BE2C (cell line): ENCODE measurements around the gene PNPLA6.

Experiments used
- DNase-seq: peaks from one replicate; pipeline ENCODE4 v3.0.0-alpha.2; 2020
- H3K27me3 ChIP-seq: fragments of 250-450 bp; sonication (Bioruptor Pico); 2 replicates; pipeline ENCODE4 v1.5.1; 2020; ENCODE audit warnings: mild to moderate bottlenecking
- H3K36me3 ChIP-seq: fragments of 250-450 bp; sonication (Bioruptor Pico); 2 replicates; pipeline ENCODE4 v1.5.1; 2020; ENCODE audit warnings: mild to moderate bottlenecking
- H3K4me1 ChIP-seq: fragments of 250-450 bp; sonication (Bioruptor Pico); 2 replicates; pipeline ENCODE4 v1.5.1; 2020
- H3K4me3 ChIP-seq: 2 replicates; pipeline ENCODE4 v1.5.1; 2011; ENCODE audit warnings: low read depth, low read length
- H3K9me3 ChIP-seq: fragments of 250-450 bp; sonication (Bioruptor Pico); 2 replicates; pipeline ENCODE4 v1.5.1; 2020
- TF ChIP-seq, protein P1 (sequence below): IDR thresholded peaks from 2 replicates; pipeline ENCODE4 v1.5.1; 2012; ENCODE audit warnings: mild to moderate bottlenecking, low read depth, low read length

PNPLA6 gene

DNA sequence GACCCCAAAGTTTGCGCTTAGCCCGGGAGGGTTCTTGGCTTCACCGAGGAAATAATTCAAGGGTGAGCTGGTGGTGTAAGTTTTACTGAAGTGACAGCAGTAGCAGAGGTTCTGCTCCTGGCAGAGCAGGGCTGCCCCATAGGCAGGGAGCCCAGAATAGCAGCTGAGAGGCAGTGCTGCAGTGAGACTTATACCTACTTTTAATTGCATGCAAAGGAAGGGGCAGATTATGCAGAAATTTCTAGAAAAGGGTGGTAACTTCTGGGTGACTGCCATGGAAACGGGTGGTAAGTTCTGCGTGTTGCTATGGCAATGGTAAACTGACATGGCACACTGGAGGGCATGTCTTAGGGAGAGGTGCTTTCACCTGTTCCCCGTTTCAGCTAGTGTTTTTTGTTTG is 42.6 kb downstream of the PNPLA6 start:
- Histone ChIP-seq H3K4me1 (no peaks in the 10 kb centered on the region), H3K36me3 (no peaks in the 10 kb centered on the region), H3K27me3 (peaks cover 59% of the 10 kb centered on the region), H3K4me3 (no peak overlapping the region), H3K9me3 (no peaks in the 10 kb centered on the region)
- DNase-seq, result no peak
- TF ChIP-seq, protein P1, sequence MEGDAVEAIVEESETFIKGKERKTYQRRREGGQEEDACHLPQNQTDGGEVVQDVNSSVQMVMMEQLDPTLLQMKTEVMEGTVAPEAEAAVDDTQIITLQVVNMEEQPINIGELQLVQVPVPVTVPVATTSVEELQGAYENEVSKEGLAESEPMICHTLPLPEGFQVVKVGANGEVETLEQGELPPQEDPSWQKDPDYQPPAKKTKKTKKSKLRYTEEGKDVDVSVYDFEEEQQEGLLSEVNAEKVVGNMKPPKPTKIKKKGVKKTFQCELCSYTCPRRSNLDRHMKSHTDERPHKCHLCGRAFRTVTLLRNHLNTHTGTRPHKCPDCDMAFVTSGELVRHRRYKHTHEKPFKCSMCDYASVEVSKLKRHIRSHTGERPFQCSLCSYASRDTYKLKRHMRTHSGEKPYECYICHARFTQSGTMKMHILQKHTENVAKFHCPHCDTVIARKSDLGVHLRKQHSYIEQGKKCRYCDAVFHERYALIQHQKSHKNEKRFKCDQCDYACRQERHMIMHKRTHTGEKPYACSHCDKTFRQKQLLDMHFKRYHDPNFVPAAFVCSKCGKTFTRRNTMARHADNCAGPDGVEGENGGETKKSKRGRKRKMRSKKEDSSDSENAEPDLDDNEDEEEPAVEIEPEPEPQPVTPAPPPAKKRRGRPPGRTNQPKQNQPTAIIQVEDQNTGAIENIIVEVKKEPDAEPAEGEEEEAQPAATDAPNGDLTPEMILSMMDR, result no peak

DNA sequence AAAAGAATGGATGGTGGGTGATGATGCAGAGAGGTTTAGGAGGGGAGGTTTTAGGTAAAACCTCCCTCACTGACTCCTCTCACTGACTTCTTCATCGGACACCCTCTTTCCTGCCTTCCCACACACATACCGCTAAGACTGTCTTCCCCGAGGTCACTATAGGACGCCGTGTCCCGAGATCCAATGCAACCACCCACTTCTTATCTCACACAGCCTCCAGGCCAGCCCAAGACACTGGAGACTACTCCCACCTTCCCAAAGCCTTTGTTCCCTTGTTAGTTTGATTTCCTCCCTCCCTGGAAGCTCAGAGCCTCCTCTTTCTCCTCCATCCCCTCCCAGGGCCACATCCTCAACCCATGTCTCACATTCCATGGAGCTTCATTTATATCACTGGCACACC is 43.7 kb downstream of the PNPLA6 start:
- no peak for DNase-seq

DNA sequence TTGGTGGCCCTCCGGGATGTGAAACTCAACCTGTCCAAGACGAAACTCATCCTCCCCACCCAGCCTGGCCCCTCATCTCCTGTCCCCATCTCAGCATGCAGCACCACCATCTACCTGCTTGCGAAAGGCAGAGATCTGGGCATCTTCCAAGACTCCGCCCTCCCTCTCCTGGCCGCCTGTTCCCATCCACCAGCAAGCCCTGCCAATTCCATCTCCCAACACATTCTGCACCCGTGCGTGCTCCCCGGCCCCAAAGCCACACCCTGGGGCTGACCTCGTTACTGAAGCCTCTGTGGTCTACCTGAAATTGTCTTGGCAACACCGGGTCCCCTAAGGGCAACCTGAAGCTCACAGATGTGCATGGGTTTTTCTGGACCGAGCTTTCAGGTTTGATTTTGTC is 46.9 kb downstream of the PNPLA6 start:
- H3K4me1 ChIP-seq, result no peaks in the 10 kb centered on the region
- DNase-seq, result no peak
- H3K4me3 ChIP-seq, result no peak overlapping the region
- no peaks in the 10 kb centered on the region for H3K36me3 ChIP-seq
- TF ChIP-seq, protein P1, result no peak
- H3K9me3 ChIP-seq, result no peaks in the 10 kb centered on the region
- peaks cover 55% of the 10 kb centered on the region for H3K27me3 ChIP-seq

More for the DNA sequence above, 43.7 kb downstream of the PNPLA6 start:
- no peaks in the 10 kb centered on the region for H3K9me3 ChIP-seq
- H3K4me3 ChIP-seq, result no peak overlapping the region
- no peaks in the 10 kb centered on the region for H3K36me3 ChIP-seq
- peaks cover 61% of the 10 kb centered on the region for H3K27me3 ChIP-seq
- no peaks in the 10 kb centered on the region for H3K4me1 ChIP-seq
- TF ChIP-seq, protein P1, result no peak

DNA sequence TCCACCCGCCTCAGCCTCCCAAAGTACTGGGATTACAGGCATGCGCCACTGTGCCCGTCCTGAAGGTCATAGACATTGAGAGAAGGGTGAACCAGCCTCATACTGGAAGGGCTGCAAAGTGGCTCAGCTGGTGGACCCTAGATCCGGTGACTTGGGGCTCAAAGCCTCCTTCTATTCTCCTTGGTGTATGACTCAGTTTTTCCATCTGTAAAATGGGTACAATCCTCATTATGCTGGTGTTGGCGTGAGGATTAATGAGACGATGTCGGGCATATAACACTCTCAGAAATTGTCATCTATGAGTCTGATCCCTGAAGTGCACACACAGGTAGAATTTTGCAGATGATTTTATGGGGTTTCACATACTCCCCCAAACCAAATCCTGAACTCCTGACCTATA is 54.3 kb downstream of the PNPLA6 start:
- Histone ChIP-seq H3K4me1 (no peaks in the 10 kb centered on the region), H3K9me3 (no peaks in the 10 kb centered on the region), H3K4me3 (no peak overlapping the region), H3K27me3 (no peaks in the 10 kb centered on the region), H3K36me3 (no peaks in the 10 kb centered on the region)
- TF ChIP-seq, protein P1, result no peak
- no peak for DNase-seq

DNA sequence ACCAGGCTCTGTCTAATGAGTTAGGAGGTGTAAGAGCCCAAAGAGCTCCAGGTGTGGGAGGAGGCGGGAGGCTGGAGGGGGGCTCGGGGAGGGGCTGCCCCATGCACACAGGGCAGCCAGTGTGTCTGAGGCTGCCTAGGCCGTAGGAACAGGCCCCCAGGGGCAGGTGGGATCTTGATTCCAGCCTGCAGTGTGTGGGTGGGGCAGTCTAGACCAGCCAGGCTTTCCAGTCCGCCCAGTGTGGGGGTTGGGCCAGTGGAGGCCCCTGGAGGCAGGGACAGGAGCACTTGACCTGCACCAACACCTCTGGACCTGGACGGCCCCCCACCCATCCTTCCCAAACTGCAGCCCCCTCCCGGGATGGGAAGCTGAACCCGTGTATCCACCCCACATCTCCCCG is 54.7 kb downstream of the PNPLA6 start:
- no peaks in the 10 kb centered on the region for H3K4me1 ChIP-seq
- TF ChIP-seq, protein P1, result no peak
- H3K27me3 ChIP-seq, result no peaks in the 10 kb centered on the region
- H3K9me3 ChIP-seq, result no peaks in the 10 kb centered on the region
- no peak overlapping the region for H3K4me3 ChIP-seq
- no peaks in the 10 kb centered on the region for H3K36me3 ChIP-seq
- no peak for DNase-seq

DNA sequence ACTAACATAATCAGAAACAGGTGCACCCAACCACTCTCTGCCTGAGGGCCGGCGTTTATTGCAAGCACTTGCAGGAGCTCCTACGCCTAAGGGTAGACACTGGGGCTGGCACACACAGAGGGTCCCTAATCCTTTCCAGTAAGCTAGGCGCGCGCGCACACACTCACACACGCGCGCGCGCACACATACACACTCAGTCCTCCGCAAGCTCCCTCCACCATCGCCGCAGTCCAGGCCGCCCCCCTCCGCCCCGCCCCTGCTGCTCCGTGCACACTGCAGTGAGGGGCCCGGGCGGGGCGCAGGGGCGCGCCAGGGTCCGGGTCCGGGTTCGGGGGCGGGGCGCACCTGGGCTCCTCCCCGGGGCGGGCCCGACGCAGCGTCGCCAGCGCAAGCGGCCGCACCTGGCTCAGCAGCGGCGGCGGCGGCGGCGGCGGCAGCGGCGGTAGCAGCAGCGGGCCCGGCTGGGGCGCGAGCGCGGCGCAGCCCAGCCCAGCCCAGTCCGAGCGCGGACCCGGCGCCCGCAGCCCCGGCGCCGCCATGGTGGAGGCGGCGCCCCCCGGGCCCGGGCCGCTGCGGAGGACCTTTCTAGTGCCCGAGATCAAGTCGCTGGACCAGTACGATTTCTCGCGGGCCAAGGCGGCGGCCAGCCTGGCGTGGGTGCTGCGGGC is 60.1 kb downstream of the PNPLA6 start, which contains the start of gene CAMSAP3:
TSS of gene CAMSAP3 (plus strand) at position 398 of the 668 bp plus-strand sequence. CDS start at position 538, 140 bp downstream.
- H3K4me3 ChIP-seq, result peak within 1 kb of the TSS; percentile 47
- no peaks in the 10 kb centered on the region for H3K9me3 ChIP-seq
- peaks cover 7% of the 10 kb centered on the region for H3K4me1 ChIP-seq
- no peaks in the 10 kb centered on the region for H3K36me3 ChIP-seq
- TF ChIP-seq, protein P1, result no peak
- DNase-seq, result peak; percentile 77
- peaks cover 6% of the 10 kb centered on the region; the same call in 1 of the 2 replicates for H3K27me3 ChIP-seq
